Vagina (tissue), 2 donors: ENCODE data around the gene SLC8A1. TPM values are rescaled to one million over a fixed set of nuclear protein-coding genes. Genes with fewer than 3 reads are reported as not detected.

Experiments used
- DNase-seq, 2 donors: peaks; one replicate each; pipeline ENCODE4 v3.0.0-alpha.2; 2017; ENCODE audit errors: extremely low spot score in 2 of 2
- H3K27ac ChIP-seq: fragments of 200-600 bp; sonication (generic); one replicate; pipeline ENCODE4 v1.5.1; 2019
- H3K27me3 ChIP-seq: fragments of 200-600 bp; sonication (generic); one replicate; pipeline ENCODE4 v1.5.1; 2019
- H3K36me3 ChIP-seq, 2 donors: fragments of 200-600 bp; sonication (generic); one replicate each; pipeline ENCODE4 v1.5.1; 2017 to 2019
- H3K4me1 ChIP-seq: fragments of 200-600 bp; sonication (generic); one replicate; pipeline ENCODE4 v1.5.1; 2019
- H3K4me3 ChIP-seq, 2 donors: fragments of 200-600 bp; sonication (generic); 1 replicate in 1 of 2; 2 replicates in 1 of 2; pipeline ENCODE4 v1.5.1; 2016 to 2019
- H3K9me3 ChIP-seq: fragments of 200-600 bp; sonication (generic); one replicate; pipeline ENCODE4 v1.5.1; 2019
- POLR2A ChIP-seq, 2 donors: fragments of 450-650 bp; IDR thresholded peaks; one replicate each; pipeline ENCODE4 v1.6.1; 2017; ENCODE audit warnings: antibody characterized with exemption in 2 of 2, mild to moderate bottlenecking in 2 of 2, moderate library complexity in 2 of 2
- POLR2AphosphoS5 ChIP-seq, 2 donors: sonication (generic); formaldehyde crosslinking; IDR thresholded peaks; one replicate each; pipeline ENCODE4 v1.9.0; 2017; ENCODE audit warnings: antibody characterized with exemption in 2 of 2, mild to moderate bottlenecking in 2 of 2, low read depth in 1 of 2; ENCODE audit not compliant: insufficient read depth in 1 of 2
- intact Hi-C: fragments of 100-400 bp; cut with DNase I; formaldehyde crosslinking; loops from one replicate; pipeline ENCODE4 v1.15.1; 2023
- total RNA-seq: library from RNA; depleted of rRNA; stranded (reverse); fragments of >200 nt; gene quantifications from one replicate; pipeline ENCODE4 v1.2.3, GENCODE V29; 2016
- TF ChIP-seq, protein P1 (sequence below), 3 experiments: fragments of 450-650 bp in 2 of 3; fragments of 200-600 bp in 1 of 3; sonication (generic) in 1 of 3; IDR thresholded peaks; one replicate each; pipeline ENCODE4 v1.5.1; 2017 to 2019; ENCODE audit warnings: antibody characterized with exemption in 3 of 3, mild to moderate bottlenecking in 2 of 3, moderate library complexity in 2 of 3

SLC8A1 gene
- total RNA-seq, 1 donor from 2014 or later, result 40.8 TPM

DNA sequence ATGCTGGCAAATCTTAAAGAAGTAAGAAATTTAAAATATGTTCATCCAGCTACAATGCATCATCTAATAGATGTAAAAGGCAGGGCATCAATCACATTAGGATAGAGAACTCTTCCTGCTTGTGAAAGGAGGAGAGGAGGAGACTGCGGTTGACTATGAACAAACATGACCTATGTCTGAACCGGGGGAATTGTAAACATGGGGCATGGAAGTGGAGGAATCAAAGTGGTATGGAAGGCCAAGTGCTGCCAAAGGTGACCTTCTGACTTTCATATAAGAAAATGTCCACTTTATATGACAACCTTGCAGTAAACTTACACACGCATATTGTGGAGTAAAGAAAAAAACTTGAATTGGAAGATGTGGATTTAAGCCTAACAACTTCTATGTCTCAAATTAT lies 20.0 kb upstream of the SLC8A1 start:
- no peak for TF ChIP-seq POLR2A (IDR thresholded peaks at IDR 0.05)
- TF ChIP-seq, protein P1, sequence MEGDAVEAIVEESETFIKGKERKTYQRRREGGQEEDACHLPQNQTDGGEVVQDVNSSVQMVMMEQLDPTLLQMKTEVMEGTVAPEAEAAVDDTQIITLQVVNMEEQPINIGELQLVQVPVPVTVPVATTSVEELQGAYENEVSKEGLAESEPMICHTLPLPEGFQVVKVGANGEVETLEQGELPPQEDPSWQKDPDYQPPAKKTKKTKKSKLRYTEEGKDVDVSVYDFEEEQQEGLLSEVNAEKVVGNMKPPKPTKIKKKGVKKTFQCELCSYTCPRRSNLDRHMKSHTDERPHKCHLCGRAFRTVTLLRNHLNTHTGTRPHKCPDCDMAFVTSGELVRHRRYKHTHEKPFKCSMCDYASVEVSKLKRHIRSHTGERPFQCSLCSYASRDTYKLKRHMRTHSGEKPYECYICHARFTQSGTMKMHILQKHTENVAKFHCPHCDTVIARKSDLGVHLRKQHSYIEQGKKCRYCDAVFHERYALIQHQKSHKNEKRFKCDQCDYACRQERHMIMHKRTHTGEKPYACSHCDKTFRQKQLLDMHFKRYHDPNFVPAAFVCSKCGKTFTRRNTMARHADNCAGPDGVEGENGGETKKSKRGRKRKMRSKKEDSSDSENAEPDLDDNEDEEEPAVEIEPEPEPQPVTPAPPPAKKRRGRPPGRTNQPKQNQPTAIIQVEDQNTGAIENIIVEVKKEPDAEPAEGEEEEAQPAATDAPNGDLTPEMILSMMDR (IDR thresholded peaks at IDR 0.05), result no peak
- TF ChIP-seq POLR2AphosphoS5 (IDR thresholded peaks at IDR 0.05; ENCODE audit: insufficient read depth in 1 of 2, low read depth in 1 of 2), result no peak
- Histone ChIP-seq H3K36me3 (no peaks in the 10 kb centered on the region), H3K27ac (no peak overlapping the region), H3K4me1 (no peaks in the 10 kb centered on the region), H3K9me3 (no peaks in the 10 kb centered on the region), H3K27me3 (no peaks in the 10 kb centered on the region), H3K4me3 (no peak overlapping the region)
- intact Hi-C loops, result no loop called here
- no peak for DNase-seq

DNA sequence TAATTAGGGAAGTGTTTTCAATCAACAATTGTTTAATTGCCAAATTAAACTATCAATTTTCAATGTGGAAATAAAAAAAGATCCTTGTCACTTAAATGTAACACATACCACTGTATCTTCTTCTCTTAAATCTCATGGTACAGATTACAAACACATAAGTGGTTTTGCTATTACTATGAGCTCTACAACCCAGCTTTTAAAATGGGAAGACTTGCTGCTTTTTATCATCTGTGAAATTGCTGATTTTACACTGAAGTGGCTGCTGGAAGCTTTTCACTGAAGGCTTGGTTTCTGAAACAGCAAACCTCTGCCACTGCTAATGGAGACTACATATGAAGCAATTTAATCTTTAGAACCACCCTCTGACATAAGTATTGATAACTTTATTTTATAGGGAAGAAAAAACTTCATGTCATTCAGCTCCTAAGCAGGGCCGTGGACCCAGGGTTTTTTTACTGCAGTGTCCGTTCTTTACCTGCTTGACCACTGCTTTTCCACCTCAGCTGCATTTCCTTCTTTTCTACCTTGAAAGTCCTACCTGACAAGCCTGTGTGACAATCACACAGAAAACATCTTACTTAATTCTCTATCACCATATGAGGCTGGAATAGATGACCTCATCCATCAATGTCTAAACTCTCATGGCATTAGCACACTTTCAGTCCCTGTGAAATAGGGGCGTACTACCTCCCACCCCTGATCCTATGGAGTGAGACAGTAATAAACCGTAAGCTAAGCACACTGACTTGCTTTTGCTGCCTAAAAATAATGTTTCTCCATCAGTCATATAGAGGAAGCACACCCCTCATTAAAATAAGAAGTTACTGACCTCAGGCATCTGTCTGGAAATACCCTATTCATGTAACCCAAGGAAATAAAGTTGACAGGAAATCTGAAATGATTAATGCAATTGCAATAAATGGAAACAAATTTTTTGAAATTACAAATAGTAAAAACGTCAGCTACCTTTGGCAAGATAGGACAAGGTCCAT lies 19.2 kb upstream of the SLC8A1 start:
- no peaks in the 10 kb centered on the region for H3K4me1 ChIP-seq
- intact Hi-C loops, result no loop called here
- no peaks in the 10 kb centered on the region for H3K27me3 ChIP-seq

DNA sequence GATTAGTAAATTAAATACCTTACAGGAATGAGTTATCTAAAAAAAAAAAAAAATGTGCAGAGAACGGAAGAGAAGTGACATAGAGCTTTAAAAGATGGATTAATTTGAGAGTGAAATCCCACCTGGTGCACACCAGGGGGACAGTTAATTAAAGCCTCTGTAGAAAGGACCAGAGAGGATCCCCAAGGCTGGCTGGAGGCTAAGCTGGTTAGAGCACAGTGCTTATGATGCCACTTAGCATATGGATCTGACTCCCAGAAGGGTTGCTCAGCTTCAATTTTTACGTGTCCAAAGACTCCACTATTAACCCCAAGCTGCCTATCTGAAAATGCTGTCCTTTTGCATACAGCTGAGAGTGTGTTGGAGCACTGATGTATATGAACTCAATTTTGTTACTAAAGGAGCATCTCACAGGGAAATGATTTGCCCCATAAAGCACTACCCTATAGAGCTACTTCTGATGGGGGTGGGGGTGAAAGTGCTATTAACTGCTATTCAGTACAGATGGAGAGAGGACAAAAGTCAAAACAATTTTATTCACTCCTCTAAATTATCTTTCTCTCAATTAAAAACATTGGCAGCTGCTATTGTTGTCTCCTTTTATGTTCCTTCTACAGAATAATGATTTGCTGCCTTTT lies 15.2 kb upstream of the SLC8A1 start:
- no peak overlapping the region for H3K4me3 ChIP-seq
- intact Hi-C loops, result no loop called here
- H3K27me3 ChIP-seq, result no peaks in the 10 kb centered on the region
- no peaks in the 10 kb centered on the region for H3K4me1 ChIP-seq
- no peak for DNase-seq
- H3K9me3 ChIP-seq, result no peaks in the 10 kb centered on the region
- H3K27ac ChIP-seq, result no peak overlapping the region
- TF ChIP-seq POLR2AphosphoS5 (IDR thresholded peaks at IDR 0.05; ENCODE audit: insufficient read depth in 1 of 2, low read depth in 1 of 2) (no peak), POLR2A (IDR thresholded peaks at IDR 0.05) (no peak)
- TF ChIP-seq, protein P1 (IDR thresholded peaks at IDR 0.05), result no peak
- H3K36me3 ChIP-seq, result no peaks in the 10 kb centered on the region

More for the DNA sequence above, 19.2 kb upstream of the SLC8A1 start:
- Histone ChIP-seq H3K9me3 (no peaks in the 10 kb centered on the region), H3K36me3 (no peaks in the 10 kb centered on the region), H3K27ac (no peak overlapping the region), H3K4me3 (no peak overlapping the region)
- TF ChIP-seq POLR2A (IDR thresholded peaks at IDR 0.05) (no peak), POLR2AphosphoS5 (IDR thresholded peaks at IDR 0.05; ENCODE audit: insufficient read depth in 1 of 2, low read depth in 1 of 2) (no peak)
- TF ChIP-seq, protein P1 (IDR thresholded peaks at IDR 0.05), result no peak
- DNase-seq, result no peak

DNA sequence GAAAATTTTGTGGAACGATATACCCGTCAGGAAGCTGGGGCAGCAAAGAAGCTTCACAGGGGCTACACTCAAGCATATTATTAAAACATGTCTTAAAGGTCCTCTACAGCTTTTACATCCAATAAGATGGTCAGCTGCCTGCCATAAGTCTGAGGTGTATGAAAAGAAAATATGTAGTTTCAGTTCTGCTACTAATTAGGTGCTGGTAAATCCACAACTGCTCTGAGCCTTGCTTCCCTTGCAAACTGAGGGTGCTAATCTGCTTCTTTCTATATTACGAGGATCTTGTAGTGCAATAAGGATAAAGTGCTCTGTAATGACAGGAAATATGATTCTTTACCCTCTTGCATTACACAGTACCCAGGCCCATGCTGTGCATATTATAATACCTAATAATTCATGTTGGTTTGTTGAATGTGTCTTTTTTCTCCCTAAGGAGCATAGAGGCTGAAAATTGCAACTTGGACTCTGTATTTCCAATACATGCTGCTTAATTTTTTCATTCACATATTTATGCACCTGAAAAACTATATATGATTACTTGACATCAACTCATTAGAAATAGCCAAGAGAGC lies 14.5 kb upstream of the SLC8A1 start:
- Histone ChIP-seq H3K27me3 (no peaks in the 10 kb centered on the region), H3K9me3 (no peaks in the 10 kb centered on the region), H3K4me3 (no peak overlapping the region), H3K4me1 (no peaks in the 10 kb centered on the region), H3K36me3 (no peaks in the 10 kb centered on the region), H3K27ac (no peak overlapping the region)
- DNase-seq, result no peak
- TF ChIP-seq POLR2A (IDR thresholded peaks at IDR 0.05) (no peak), POLR2AphosphoS5 (IDR thresholded peaks at IDR 0.05; ENCODE audit: insufficient read depth in 1 of 2, low read depth in 1 of 2) (no peak)
- TF ChIP-seq, protein P1 (IDR thresholded peaks at IDR 0.05), result no peak
- intact Hi-C loops, result no loop called here
